Liver (tissue), 3 donors: ENCODE results near the gene RSPO4.

ENCODE experiments used
- JUND ChIP-seq, 2 donors: IDR thresholded peaks; 2 replicates each; pipeline ENCODE4 v1.6.1; 2016; ENCODE audit warnings: antibody characterized with exemption in 2 of 2
- TF ChIP-seq, protein P1 (sequence below): fragments of 150-350 bp; IDR thresholded peaks from 2 replicates; pipeline ENCODE4 v1.5.1; 2017; ENCODE audit warnings: improper control_type of control experiment, low read depth, low read length; ENCODE audit not compliant: missing input control
- TF ChIP-seq, protein P2 (sequence below): IDR thresholded peaks from 2 replicates; pipeline ENCODE4 v1.6.1; 2016; ENCODE audit warnings: antibody characterized with exemption, mild to moderate bottlenecking
- donor health status: healthy.
- donor health status: healthy.

DNA sequence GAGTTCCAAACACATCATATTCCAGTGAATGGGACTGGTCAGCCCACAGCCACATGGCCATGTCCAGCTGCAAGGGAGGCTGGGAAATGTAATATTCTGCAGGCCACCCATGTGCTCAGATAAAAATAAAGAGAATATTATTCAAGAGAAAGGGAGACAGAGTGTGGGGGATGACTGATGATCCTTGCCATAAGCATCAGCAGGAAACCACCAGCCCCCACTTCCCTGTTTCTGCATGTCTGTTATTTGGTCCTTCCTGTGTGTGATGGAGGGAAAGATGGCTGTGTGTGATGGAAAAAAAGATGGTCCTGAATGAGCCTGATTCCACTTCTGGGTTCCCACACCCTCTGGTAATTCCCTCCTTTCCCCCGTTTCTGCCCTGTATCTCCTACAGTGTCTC, 13.1 kb upstream of the RSPO4 start:
- TF ChIP-seq, protein P1, sequence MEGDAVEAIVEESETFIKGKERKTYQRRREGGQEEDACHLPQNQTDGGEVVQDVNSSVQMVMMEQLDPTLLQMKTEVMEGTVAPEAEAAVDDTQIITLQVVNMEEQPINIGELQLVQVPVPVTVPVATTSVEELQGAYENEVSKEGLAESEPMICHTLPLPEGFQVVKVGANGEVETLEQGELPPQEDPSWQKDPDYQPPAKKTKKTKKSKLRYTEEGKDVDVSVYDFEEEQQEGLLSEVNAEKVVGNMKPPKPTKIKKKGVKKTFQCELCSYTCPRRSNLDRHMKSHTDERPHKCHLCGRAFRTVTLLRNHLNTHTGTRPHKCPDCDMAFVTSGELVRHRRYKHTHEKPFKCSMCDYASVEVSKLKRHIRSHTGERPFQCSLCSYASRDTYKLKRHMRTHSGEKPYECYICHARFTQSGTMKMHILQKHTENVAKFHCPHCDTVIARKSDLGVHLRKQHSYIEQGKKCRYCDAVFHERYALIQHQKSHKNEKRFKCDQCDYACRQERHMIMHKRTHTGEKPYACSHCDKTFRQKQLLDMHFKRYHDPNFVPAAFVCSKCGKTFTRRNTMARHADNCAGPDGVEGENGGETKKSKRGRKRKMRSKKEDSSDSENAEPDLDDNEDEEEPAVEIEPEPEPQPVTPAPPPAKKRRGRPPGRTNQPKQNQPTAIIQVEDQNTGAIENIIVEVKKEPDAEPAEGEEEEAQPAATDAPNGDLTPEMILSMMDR: no peak
- TF ChIP-seq, protein P2, sequence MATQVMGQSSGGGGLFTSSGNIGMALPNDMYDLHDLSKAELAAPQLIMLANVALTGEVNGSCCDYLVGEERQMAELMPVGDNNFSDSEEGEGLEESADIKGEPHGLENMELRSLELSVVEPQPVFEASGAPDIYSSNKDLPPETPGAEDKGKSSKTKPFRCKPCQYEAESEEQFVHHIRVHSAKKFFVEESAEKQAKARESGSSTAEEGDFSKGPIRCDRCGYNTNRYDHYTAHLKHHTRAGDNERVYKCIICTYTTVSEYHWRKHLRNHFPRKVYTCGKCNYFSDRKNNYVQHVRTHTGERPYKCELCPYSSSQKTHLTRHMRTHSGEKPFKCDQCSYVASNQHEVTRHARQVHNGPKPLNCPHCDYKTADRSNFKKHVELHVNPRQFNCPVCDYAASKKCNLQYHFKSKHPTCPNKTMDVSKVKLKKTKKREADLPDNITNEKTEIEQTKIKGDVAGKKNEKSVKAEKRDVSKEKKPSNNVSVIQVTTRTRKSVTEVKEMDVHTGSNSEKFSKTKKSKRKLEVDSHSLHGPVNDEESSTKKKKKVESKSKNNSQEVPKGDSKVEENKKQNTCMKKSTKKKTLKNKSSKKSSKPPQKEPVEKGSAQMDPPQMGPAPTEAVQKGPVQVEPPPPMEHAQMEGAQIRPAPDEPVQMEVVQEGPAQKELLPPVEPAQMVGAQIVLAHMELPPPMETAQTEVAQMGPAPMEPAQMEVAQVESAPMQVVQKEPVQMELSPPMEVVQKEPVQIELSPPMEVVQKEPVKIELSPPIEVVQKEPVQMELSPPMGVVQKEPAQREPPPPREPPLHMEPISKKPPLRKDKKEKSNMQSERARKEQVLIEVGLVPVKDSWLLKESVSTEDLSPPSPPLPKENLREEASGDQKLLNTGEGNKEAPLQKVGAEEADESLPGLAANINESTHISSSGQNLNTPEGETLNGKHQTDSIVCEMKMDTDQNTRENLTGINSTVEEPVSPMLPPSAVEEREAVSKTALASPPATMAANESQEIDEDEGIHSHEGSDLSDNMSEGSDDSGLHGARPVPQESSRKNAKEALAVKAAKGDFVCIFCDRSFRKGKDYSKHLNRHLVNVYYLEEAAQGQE: no peak
- TF ChIP-seq JUND (IDR thresholded peaks at IDR 0.05): no peak
